Measurements from ENCODE around the gene ETV6.
"Not testable (repeated sequence)": the region's sequence is repeated elsewhere in the genome, so short reads cannot be mapped to it uniquely, and the experiment has no call there.

The ETV6 gene

GRCh38 chr12:11649413-11650285, at the start of gene ETV6:
ETV6 (plus strand) TSS chr12:11649674; CDS start chr12:11650128, 454 bp downstream.
- FAIRE-seq = no peak
- DNase-seq (ENCODE audit: low spot score) = peak; percentile 79

GRCh38 chr12:11600199-11600598, 49.3 kb upstream of the ETV6 start:
- FAIRE-seq = no peak

GRCh38 chr12:11601647-11602046, 47.8 kb upstream of the ETV6 start:
- DNase-seq (ENCODE audit: low spot score) = no peak
- no peak for FAIRE-seq

More at GRCh38 chr12:11600199-11600598, 49.3 kb upstream of the ETV6 start:
- no peak for DNase-seq (ENCODE audit: low spot score)

- no peak for FAIRE-seq
- DNase-seq (ENCODE audit: low spot score) = no peak
These were observed 42.0 kb upstream of the ETV6 start for GRCh38 chr12:11607313-11608081.

- no peak for FAIRE-seq
- DNase-seq (ENCODE audit: low spot score) = no peak
These were observed 40.4 kb upstream of the ETV6 start for GRCh38 chr12:11609045-11609444.

GRCh38 chr12:11615481-11615880, 34.0 kb upstream of the ETV6 start:
- DNase-seq (ENCODE audit: low spot score) = no peak
- no peak for FAIRE-seq

GRCh38 chr12:11618046-11618445, 31.4 kb upstream of the ETV6 start:
- FAIRE-seq = no peak

GRCh38 chr12:11621797-11622423, 27.6 kb upstream of the ETV6 start:
- no peak for FAIRE-seq
- DNase-seq (ENCODE audit: low spot score) = peak; percentile 11

More at GRCh38 chr12:11618046-11618445, 31.4 kb upstream of the ETV6 start:
- DNase-seq (ENCODE audit: low spot score) = no peak

GRCh38 chr12:11622876-11623281, 26.6 kb upstream of the ETV6 start:
- DNase-seq (ENCODE audit: low spot score) (no peak), FAIRE-seq (no peak)

GRCh38 chr12:11623382-11623781, 26.1 kb upstream of the ETV6 start:
- FAIRE-seq (no peak), DNase-seq (ENCODE audit: low spot score) (no peak)

- FAIRE-seq (no peak), DNase-seq (ENCODE audit: low spot score) (no peak)
These were observed 25.4 kb upstream of the ETV6 start for GRCh38 chr12:11624116-11624515.

GRCh38 chr12:11627709-11628108, 21.8 kb upstream of the ETV6 start:
- DNase-seq (ENCODE audit: low spot score); FAIRE-seq: not testable (repeated sequence)

GRCh38 chr12:11628353-11628752, 21.1 kb upstream of the ETV6 start:
- FAIRE-seq (no peak), DNase-seq (ENCODE audit: low spot score) (no peak)

GRCh38 chr12:11630046-11630706, 19.3 kb upstream of the ETV6 start:
- DNase-seq (ENCODE audit: low spot score) (no peak), FAIRE-seq (peak; percentile 74)

GRCh38 chr12:11631288-11631687, 18.2 kb upstream of the ETV6 start:
- no peak for FAIRE-seq
- no peak for DNase-seq (ENCODE audit: low spot score)

GRCh38 chr12:11631881-11632280, 17.6 kb upstream of the ETV6 start:
- DNase-seq (ENCODE audit: low spot score); FAIRE-seq: not testable (repeated sequence)

GRCh38 chr12:11633968-11634367, 15.5 kb upstream of the ETV6 start:
- DNase-seq (ENCODE audit: low spot score) = peak; percentile 98

GRCh38 chr12:11635341-11635740, 14.1 kb upstream of the ETV6 start:
- FAIRE-seq = peak; percentile 63

More at GRCh38 chr12:11633968-11634367, 15.5 kb upstream of the ETV6 start:
- FAIRE-seq = peak; percentile 99

GRCh38 chr12:11638315-11638916, 11.1 kb upstream of the ETV6 start:
- no peak for FAIRE-seq
- no peak for DNase-seq (ENCODE audit: low spot score)

More at GRCh38 chr12:11635341-11635740, 14.1 kb upstream of the ETV6 start:
- DNase-seq (ENCODE audit: low spot score) = no peak

GRCh38 chr12:11639454-11639853, 10.0 kb upstream of the ETV6 start:
- no peak for FAIRE-seq
- DNase-seq (ENCODE audit: low spot score) = no peak

GRCh38 chr12:11641522-11641921, 8.0 kb upstream of the ETV6 start:
- FAIRE-seq = no peak

More at GRCh38 chr12:11641522-11641921, 8.0 kb upstream of the ETV6 start:
- no peak for DNase-seq (ENCODE audit: low spot score)

Data from RCC 7860 (cell line).